Fibroblast of the conjunctiva (primary cell): ENCODE data around the gene RABEP1.
A peak's percentile ranks its signal among the peaks of the same experiment; 100 is the strongest.

Source experiments
- DNase-seq: peaks from one replicate; pipeline ENCODE4 v3.0.0-alpha.2; 2010; ENCODE audit warnings: low read depth

Gene RABEP1

DNA sequence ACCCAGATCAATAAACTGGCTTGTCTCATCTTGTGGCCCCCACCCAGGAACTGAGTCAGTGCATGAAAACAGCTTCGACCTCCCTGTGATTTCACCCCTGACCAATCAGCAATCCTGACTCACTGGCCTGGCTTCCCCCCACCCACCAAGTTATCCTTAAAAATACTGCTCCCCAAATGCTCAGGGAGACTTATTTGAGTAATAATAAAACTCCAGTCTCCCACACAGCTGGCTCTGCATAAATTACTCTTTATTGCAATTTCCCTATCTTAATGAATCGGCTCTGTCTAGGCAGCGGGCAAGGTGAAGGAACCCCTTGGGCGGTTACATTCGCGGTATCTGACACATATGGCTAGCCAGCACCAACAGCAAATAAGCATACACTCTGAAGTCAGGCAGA, 9.8 kb upstream of the RABEP1 start:
- DNase-seq, result no peak

DNA sequence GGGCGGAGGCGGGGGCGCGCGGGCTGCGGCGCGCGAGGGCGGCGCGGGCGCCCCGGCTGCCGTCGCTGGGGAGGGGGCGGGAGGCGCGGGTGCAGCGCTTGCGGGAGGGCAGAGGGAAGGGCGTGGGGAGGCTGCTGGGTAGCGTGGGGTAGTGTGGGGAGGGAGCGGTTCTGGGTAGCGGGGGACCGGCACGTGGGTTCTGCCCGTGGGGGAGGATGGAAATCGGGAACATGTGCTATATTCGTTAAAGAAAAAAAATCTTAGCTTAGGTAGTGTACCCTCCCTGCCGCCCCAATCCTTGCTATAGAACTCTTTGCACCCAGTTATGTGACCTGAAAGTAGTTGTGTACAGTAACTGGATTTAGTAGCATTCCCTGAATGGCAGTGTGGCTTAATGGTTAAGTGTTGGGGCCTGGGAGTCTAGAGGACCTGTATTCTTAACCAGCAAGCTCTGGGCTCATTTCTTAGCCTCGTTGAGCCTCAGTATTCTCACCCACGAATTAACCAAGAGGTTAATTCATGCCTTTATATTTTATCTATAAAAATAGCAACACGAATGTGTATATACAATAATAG, 646 bp downstream of the RABEP1 start:
- DNase-seq, result no peak

DNA sequence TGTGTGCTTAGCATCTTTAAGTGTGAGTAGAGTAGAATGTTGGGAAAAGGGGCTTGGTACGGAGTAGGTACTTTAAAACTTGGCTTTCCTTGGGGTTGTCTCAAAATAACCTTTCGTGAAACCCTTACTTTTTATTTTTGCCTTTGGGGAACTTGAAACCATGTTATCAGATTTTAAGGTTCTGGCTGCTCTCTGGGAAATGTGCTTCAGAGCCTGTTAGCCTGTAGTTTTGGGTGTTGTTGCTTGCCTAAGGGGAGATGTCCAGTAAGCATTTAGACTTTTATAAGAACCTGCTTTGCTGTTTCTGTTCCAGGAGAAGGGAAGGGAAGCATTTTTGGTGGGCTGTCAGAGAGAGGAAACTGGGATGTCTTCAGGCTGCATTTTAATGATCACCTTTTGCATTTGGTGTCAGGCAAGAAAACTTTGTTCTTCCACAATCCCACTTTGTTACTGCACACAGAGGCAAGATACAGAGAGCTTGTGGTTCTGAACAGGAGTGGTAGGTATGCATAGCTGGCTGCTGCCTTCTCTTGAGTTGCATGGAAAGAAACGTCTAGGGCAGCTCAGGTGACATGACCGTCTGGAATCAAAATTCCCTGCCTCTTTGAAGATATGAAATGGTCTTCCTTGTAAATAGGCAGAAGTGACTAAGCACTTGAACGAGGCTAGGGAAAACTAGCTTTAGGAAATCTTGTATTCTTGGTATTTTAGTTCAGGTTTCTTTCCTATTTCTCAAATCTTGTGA, 1.7 kb downstream of the RABEP1 start:
- no peak for DNase-seq

DNA sequence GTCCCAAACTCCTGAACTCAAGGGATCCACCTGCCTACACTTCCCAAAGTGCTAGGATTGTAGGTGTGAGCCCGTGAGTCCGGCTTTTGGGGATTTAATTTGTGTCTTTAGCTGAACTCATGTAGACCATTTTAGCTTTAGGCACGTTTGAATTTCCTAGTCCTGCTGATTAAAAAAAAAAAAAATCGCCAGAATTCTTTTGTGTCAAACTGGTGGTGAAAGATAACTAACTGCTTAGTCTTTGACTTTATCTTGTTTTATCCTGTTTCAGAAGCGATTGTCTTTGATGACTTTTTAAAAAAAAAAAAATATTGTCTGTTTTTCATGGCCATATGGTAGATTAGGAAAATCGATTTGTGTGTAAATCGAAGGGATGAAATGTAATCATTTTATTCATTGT, 2.6 kb downstream of the RABEP1 start:
- no peak for DNase-seq

DNA sequence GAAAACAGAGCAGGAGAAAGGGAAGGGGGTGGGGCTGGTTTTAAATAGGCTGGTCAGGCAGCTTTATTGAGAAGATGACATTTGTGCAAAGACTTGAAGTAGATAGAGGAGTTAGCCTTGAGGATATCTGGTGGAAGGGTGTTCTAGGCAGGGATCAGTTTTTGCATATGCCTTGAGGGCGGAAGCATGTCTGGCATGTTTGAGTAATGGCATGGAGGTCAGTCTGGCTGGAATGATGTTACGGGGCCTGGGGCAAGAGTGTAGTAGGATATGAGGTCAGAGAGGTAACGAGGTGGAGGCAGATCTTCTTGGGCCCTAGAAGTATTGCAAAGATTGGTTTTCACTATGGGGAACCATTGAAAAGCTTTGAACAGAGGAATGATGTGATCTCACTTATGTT, 4.8 kb downstream of the RABEP1 start:
- DNase-seq, result no peak

DNA sequence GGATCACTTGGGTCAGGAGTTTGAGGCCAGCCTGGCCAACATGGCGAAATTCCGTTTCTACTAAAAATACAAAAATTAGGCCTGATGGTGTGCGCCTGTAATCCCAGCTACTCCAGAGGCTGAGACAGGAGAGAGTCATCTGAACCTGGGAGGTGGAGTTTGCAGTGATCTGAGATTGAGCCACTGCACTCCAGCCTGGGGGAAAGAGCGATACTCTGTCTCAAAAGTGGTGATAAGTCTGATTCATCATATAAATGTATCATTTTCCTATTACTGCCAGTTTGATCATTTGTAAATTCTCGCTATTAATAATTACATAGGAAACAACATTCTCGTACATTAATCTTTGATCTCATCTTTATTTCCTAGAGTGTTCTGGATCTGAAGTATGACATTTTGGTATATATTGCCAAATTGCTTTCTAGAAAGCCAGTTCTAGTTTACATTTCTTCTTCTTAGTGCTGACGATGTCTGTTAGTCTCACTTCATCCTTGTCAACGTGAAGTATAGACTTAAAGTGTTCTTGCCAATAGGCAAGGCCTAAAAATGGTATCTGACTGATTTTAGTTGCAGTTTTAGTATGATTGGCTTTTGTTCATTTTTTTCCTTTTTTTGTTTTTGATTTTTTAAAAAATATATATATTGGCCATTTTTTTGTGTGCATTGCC, 9.7 kb downstream of the RABEP1 start:
- DNase-seq, result no peak

DNA sequence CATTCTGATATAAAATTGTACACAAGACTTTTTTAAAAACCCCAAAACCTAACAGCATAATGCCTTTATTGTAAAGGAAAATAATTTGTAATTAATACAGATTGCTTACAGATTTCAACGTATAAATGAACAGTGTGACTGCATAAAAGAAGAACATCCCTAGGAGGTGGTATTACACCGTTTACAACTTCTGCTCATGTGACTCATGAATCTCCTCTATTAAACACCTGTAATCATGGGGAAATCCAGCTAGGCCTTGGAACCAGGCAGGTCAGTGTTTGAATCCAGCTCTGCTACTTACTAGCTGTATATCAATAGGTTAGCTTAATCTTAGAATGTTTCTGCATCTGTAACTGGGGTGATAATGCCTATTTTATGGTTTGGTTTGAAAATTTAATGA, 15.2 kb downstream of the RABEP1 start:
- DNase-seq, result no peak

DNA sequence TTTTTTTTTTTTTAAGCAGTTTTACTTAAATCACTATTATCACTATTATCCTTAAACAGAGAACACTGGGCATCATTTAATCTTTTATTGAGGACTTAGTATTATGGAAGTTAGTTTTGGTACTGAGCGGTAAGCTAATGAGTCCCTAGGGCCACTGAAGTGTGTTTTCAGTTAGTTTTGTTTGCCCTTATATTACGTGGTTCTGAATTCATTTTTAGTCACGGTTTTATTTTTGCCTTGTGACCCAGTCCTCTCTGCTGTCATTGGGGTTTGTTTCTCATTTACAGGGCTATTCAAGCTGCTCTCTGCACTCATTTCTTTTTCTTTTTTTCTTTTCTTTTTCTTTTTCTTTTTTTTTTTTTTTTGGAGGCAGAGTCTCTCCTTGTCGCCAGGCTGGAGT, 17.3 kb downstream of the RABEP1 start:
- no peak for DNase-seq

DNA sequence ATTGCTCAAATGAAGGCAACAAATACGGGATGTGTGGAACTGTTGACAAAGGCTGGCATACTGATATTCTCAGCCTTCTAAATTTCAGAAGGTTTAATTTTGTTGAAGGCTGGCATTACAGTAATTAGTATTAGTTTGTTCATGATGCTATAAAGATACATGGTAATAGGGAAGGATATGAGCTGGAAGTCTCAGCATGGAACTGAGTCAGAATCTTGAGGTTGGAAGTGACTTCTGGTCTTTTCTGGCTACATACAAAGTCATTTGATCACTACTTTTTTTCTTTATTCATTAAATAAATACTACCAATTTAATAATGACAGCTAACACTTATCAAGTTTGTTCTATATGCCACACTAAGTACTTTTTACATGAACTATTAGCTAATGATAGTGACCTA, 22.6 kb downstream of the RABEP1 start:
- DNase-seq, result no peak

DNA sequence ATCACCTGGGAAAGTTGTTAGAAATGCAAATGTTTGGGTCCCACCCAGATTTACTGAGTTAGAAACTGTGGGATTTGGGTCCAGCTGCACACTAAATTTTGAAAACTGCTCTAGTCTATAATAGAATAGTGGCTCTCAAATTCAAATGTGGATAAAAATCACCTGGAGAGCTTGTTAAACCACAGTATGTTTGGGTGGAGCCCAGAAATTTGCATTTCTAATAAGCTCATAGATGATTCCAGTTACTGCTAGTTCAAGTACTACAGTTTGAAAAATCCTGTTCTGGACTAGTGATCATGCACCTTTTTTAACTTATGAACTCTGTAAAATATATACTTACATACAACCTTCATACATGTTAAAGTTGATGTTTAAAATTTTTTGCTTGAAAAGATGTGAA, 27.8 kb downstream of the RABEP1 start:
- DNase-seq, result no peak

DNA sequence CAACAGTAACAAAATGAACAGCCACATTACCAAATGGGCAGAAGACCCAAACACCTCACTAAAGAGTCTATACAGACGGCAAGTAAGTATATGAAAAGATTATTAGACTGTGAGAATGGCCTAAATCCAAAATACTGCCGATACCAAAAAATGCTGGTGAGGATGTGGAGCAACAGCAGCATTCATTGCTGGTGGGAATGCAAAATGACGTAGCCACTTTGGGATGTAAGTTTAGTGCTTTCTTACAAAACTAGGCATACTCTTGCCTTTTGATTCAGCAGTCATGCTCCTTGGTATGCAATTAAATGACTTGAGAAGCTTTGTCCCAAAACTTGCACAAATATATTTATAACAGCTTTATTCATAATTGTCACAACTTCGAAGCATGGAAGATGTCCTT, 43.8 kb downstream of the RABEP1 start:
- DNase-seq, result no peak

DNA sequence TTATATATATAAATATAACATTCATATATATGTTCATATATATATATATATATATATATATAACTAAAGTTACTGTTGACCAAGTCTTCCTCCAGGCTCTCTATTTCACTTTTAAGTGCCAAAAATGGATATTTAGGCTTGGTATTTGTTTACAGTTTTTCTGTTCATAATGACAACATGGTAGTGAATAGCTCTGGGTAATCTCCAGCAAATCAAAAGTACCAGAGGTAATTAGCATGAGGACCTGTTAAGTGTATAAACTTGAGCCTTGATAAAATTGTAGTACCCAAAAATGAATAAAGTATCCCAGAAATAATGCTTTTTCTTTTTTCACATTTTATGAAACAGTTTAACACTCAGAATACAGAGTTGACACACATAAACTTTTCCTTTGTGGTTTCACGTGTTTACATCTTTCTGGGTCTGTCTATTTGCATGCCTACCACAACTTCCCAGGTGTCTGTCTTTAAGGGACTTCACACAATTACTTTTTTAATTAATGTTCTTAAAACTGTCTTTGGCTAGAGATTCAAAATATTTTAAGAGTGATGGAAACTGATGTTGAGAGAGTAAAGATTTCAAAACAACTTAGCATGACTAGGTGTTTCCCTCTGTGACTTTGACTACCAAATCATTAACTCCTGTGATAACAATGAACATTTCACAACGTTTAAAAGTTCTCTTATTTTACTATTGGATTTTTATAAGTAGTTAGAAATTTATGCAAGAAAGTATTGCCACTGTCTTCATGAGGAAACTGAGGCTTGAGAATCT, 47.9 kb downstream of the RABEP1 start:
- no peak for DNase-seq

DNA sequence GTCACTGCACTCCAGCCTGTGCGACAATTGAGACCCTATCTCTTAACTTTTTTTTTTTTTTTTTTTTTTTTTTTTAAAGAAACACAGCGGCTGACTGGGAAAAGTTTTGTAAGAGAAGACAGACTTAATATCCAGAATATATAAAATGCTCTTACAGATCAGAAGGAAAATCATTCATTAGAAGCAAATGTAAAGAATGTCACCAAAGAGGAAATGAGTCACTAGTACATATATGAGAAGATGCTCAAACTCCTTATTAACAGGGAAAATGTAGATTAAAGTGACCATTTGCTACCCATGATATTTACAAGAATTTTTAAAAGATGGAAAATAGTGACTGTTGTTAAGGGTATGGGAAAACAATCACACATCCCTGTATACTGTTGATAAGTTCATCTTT, 48.9 kb downstream of the RABEP1 start:
- DNase-seq, result no peak

DNA sequence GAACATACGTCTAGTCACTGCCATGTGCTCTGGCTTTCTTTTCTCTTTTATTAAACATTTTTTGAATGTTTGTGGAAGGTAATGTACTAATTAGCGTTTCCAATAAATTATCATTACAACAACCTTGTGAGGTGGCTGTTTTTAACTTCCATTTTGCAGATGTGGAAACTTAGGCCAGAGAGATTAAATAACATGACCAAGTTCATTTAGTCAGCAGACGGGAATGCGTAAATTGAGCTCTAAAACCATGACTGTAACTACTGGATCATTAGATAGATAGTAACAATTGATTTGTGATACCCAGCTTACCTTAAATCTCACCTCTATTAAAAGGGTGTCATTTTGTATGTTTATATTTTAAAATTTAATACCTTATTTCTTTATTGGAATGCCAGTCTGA, 49.4 kb downstream of the RABEP1 start:
- no peak for DNase-seq

DNA sequence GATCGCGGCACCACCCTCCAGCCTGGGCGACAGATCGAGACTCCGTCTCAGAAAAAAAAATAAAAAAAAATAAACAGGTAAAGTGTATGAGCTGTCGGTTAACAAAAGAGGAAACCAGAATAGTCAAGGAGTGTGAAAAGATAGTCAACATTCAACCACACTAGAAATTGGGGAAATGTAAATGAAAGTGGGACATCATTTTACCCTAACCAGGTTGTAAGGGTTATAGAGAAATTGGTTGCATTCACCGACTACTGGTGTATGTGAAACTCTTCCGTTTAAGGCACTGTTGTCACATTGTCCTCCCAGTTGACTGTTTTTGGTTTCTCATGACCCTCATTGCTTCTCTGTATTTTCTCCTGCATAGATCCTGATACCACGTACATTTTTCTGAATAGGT, 62.8 kb downstream of the RABEP1 start:
- DNase-seq, result no peak

DNA sequence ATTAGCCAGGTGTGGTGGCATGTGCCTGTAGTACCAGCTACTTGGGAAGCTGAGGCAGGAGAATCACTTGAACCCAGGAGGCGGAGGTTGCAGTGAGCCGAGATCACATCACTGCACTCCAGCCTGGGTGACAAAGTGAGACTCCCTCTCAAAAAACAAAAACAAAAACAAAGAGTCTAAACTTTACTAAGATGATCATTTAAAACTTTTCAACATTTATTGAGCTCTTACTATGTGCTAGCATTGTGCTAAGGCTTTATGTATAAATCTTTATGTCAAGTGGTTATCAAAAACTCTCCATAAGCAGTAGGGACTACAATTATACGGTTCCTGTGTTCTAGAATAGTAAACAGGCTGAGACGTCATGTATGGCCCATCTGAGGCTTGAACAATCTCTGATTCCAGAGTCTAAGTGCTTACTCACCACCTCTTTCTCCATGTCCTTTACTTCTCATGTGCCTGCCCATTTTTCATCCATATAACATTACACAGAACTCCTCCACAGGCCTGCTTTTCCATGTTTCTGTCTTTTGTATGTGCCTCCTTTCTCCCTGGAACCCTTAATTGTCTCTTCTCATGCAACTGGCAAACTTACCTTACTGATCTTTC, 70.7 kb downstream of the RABEP1 start:
- no peak for DNase-seq

DNA sequence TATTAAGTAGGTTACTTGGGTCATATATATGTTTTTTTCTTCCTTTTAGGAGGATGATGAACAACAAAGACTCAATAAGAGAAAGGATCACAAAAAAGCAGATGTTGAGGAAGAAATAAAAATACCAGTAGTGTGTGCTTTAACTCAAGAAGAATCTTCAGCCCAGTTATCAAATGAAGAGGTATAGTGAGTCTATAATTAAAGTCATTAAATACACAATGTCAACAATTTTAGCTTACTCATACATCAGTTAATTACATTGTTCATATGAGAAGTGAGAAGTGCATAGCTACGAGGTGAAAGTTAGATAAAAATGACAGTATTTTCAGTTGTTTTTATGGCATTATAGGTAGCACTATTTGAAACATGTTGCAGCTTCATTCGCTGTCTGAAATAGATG, 72.2 kb downstream of the RABEP1 start:
- no peak for DNase-seq

DNA sequence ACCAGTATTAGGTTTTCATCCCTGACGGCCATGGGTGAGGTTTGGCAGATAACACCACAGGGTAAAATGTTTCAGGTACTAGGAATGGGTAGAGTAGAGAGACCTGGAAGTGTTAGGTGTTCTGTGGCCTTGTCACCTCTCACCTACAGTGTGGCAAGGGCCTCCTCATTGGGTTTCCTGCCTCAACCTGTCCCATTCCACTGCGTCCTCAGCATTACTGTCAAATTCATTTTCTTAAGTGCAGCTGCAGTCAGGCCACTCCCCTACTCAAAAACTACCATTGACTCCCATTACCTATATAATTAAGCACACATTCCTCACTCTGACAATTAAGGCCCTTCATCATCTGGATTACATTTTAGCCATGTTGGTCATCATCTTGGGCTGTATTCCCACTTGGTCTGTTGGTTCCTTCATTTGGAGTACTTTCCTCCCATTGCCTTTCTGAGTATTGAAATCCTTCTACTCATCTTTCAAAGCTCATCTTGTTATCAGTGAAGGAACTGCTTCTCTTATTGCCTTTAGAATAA, 72.9 kb downstream of the RABEP1 start:
- no peak for DNase-seq

DNA sequence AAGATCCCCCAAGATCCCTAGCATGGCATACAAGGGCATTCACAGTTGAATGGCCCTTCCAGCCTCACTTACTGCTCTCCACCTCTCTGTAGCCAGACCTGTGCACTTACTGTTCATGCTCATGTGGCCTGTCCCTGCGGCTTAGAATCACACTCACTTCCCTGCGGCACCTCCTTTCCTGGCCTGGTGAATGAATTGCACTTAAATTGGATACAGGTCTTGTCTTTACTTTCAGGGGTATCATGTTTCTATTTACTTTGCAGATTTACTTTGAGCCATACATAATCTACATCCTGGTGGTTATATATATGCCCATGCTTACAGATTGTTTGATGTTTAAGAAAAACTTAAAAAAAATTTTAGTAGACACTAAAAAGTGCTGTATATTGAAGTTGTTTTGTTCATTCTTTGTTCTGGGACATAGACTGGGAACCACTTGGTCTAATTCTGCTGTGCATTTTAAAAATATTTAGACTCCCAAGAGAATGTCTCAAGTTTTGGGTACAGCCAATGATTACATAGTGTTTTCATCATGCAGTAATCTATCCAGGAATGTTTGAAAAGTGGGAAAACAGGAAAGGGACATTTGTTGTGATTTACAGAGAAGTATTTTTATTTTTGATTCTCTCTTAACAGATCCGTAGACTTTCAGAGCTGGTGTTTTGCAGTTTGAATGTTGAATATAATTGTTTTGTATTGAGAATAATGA, 73.5 kb downstream of the RABEP1 start:
- DNase-seq, result peak; percentile 30

DNA sequence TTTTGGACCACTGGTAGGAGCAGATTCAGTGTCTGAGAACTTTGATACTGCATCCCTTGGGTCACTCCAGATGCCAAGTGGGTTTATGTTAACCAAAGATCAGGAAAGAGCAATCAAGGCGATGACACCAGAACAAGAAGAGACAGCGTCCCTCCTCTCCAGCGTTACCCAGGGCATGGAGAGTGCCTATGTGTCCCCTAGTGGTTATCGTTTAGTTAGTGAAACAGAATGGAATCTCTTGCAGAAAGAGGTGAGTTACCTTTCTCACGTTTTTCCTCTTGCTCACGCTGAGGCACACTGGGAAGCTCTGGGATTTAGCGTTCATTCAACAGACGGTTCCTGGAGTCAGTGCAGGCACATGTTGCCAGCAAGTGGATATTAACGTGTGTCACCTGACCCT, 79.3 kb downstream of the RABEP1 start:
- DNase-seq, result no peak

DNA sequence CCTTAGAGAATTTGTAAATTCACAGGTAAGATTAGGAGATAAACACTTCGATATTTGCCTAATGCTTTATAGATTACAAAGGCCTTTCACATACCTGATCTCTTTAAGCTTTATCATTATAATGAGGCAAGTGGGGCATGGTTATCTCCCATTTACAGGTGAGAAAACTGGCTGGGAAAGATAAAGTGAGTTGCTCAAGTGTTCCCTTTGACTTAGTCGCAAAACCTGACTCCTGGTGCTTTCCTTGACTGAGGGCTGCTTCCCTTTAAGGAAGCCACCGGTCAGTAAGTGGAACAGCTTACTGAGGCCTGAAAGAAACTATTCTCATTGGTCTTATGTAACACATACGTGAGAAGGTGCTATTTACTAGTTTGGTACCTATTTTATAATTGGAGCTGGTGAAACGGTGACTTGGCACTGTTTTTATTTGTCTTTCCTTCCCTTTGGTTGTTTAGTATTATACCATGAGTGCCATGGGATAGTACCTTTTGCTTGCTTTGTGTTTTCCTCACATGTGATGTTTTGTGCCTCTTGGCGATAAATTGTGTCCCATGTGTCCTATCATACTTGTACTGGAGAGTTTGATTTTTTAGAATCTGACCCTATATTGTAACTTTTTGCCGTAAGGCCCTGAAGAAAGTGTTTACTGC, 80.2 kb downstream of the RABEP1 start:
- no peak for DNase-seq
